OCI-LY7 (cell line): Measurements from ENCODE around the gene DNAI1.

Experiments used
- EZH2phosphoT487 ChIP-seq: fragments of 200-600 bp; sonication (generic); IDR thresholded peaks from 2 replicates; pipeline ENCODE4 v1.6.1; 2018; ENCODE audit warnings: low read depth, borderline replicate concordance, mild to moderate bottlenecking, mixed run types, antibody characterized with exemption, low read length, moderate library complexity, mixed read lengths
- TF ChIP-seq, protein P1 (sequence below): fragments of 200-600 bp; sonication (generic); conservative IDR thresholded peaks from 2 replicates; pipeline ENCODE4 v1.5.1; 2014; ENCODE audit warnings: mild to moderate bottlenecking, antibody characterized with exemption, low read length, moderate library complexity, mixed read lengths

DNA sequence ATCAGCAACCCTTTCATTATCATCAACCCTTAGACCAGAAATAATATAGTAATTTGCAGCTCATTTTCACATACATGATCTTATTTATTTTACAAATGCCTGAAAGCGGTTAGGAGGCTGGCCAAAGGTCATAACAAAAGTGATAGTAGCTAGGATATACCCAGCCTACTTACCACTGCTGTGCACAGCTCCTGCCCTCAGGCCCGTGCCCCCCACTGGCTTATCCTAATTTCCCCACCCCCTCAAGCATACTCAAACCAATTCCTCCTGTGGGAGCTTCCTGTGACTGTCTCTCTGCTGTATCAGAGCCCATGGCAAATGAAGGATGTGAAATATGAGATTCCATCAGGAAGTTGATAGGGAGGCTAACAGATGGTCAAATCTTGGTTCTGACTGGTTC is 15.1 kb upstream of the DNAI1 start:
- TF ChIP-seq, protein P1, sequence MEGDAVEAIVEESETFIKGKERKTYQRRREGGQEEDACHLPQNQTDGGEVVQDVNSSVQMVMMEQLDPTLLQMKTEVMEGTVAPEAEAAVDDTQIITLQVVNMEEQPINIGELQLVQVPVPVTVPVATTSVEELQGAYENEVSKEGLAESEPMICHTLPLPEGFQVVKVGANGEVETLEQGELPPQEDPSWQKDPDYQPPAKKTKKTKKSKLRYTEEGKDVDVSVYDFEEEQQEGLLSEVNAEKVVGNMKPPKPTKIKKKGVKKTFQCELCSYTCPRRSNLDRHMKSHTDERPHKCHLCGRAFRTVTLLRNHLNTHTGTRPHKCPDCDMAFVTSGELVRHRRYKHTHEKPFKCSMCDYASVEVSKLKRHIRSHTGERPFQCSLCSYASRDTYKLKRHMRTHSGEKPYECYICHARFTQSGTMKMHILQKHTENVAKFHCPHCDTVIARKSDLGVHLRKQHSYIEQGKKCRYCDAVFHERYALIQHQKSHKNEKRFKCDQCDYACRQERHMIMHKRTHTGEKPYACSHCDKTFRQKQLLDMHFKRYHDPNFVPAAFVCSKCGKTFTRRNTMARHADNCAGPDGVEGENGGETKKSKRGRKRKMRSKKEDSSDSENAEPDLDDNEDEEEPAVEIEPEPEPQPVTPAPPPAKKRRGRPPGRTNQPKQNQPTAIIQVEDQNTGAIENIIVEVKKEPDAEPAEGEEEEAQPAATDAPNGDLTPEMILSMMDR = no peak
- no peak for TF ChIP-seq EZH2phosphoT487
